ENCODE results near the gene PLVAP. TPM values are rescaled to one million over a fixed set of nuclear protein-coding genes. Genes with fewer than 3 reads are reported as not detected.

Gene PLVAP
- total RNA-seq, 1 experiment from 2014 or later: not detected

GRCh38 chr19:17419154-17419620 lies 42.0 kb upstream of the PLVAP start:
- Histone ChIP-seq H3K4me1 (peaks cover 8% of the 10 kb centered on the region; the same call in 1 of the 2 replicates), H3K4me3 (ENCODE audit: low read depth, low read length) (peak overlapping the region; percentile 49), H3K36me3 (ENCODE audit: control insufficient read depth, insufficient read depth, low read length) (no peaks in the 10 kb centered on the region), H3K27me3 (replicated peaks; ENCODE audit: control insufficient read depth, insufficient read depth, low read length) (no peaks in the 10 kb centered on the region), H3K9me3 (no peaks in the 10 kb centered on the region)
- no peak for DNase-seq
- peak overlapping the region; percentile 85 for H3K4me3 Mint-ChIP-seq (ENCODE audit: unreplicated experiment)
- no peak for TF ChIP-seq CTCF (IDR thresholded peaks at IDR 0.05; ENCODE audit: insufficient read depth in 1 of 2, low read depth in 1 of 2, low read length in 1 of 2, severe bottlenecking in 1 of 2, unreplicated experiment in 1 of 2)
- H3K27me3 Mint-ChIP-seq (ENCODE audit: insufficient read depth, unreplicated experiment): no peaks in the 10 kb centered on the region
- H3K9me3 Mint-ChIP-seq (ENCODE audit: unreplicated experiment): no peaks in the 10 kb centered on the region
- peaks cover 12% of the 10 kb centered on the region for H3K4me1 Mint-ChIP-seq (ENCODE audit: low read depth, unreplicated experiment)
- BruUV-seq (replicated peaks): TSS peak; percentile 80
- POLR2A ChIA-PET: interaction anchor here (0.5 to 1.5 kb wide), 7 partner anchors 10 to 874 kb away, joined by 3 to 15 read pairs (median 5); partner anchors contain the start of genes BST2, DDA1 and RPL18A
- intact Hi-C loops (cut with micrococcal nuclease; ENCODE audit: unreplicated experiment): no loop called here
- peak overlapping the region; percentile 89 for H3K27ac Mint-ChIP-seq (ENCODE audit: unreplicated experiment)
- H3K36me3 Mint-ChIP-seq (ENCODE audit: insufficient read depth, unreplicated experiment): peaks cover 14% of the 10 kb centered on the region
- CTCF ChIA-PET: interaction anchor here (0.6 to 1.4 kb wide), 8 partner anchors 10 to 347 kb away, joined by 3 to 6 read pairs (median 4); partner anchors contain the start of genes BST2 and DDA1

- no TSS peak for BruUV-seq (replicated peaks)
- Mint-ChIP-seq H3K9me3 (ENCODE audit: unreplicated experiment) (no peaks in the 10 kb centered on the region), H3K36me3 (ENCODE audit: insufficient read depth, unreplicated experiment) (peaks cover 14% of the 10 kb centered on the region), H3K4me1 (ENCODE audit: low read depth, unreplicated experiment) (peaks cover 12% of the 10 kb centered on the region), H3K27ac (ENCODE audit: unreplicated experiment) (peak overlapping the region; percentile 89), H3K4me3 (ENCODE audit: unreplicated experiment) (peak overlapping the region; percentile 85), H3K27me3 (ENCODE audit: insufficient read depth, unreplicated experiment) (no peaks in the 10 kb centered on the region)
- Histone ChIP-seq H3K36me3 (ENCODE audit: control insufficient read depth, insufficient read depth, low read length) (no peaks in the 10 kb centered on the region), H3K27me3 (replicated peaks; ENCODE audit: control insufficient read depth, insufficient read depth, low read length) (no peaks in the 10 kb centered on the region), H3K9me3 (no peaks in the 10 kb centered on the region), H3K4me3 (ENCODE audit: low read depth, low read length) (peak overlapping the region; percentile 49; the same call in 1 of the 2 replicates), H3K4me1 (peaks cover 8% of the 10 kb centered on the region; the same call in 1 of the 2 replicates)
- ChIA-PET CTCF (interaction anchor here (1.1 to 1.4 kb wide), 2 partner anchors 13 to 34 kb away, joined by 4 to 6 read pairs; partner anchors contain the start of gene BST2), POLR2A (interaction anchor here (0.6 to 1.5 kb wide), 2 partner anchors 12 to 30 kb away, joined by 3 to 4 read pairs; no protein-coding TSS in a partner anchor)
- DNase-seq: no peak
- intact Hi-C loops (cut with micrococcal nuclease; ENCODE audit: unreplicated experiment): no loop called here
- TF ChIP-seq CTCF (IDR thresholded peaks at IDR 0.05; ENCODE audit: insufficient read depth in 1 of 2, low read depth in 1 of 2, low read length in 1 of 2, severe bottlenecking in 1 of 2, unreplicated experiment in 1 of 2): no peak
Measured at GRCh38 chr19:17418710-17419109, 41.6 kb upstream of the PLVAP start.

GRCh38 chr19:17415121-17415520 lies 38.0 kb upstream of the PLVAP start:
- Mint-ChIP-seq H3K36me3 (ENCODE audit: insufficient read depth, unreplicated experiment) (peaks cover 5% of the 10 kb centered on the region), H3K4me3 (ENCODE audit: unreplicated experiment) (no peak overlapping the region), H3K27ac (ENCODE audit: unreplicated experiment) (no peak overlapping the region), H3K9me3 (ENCODE audit: unreplicated experiment) (no peaks in the 10 kb centered on the region), H3K4me1 (ENCODE audit: low read depth, unreplicated experiment) (peaks cover 12% of the 10 kb centered on the region), H3K27me3 (ENCODE audit: insufficient read depth, unreplicated experiment) (no peaks in the 10 kb centered on the region)
- intact Hi-C loops (cut with micrococcal nuclease; ENCODE audit: unreplicated experiment): no loop called here
- ChIA-PET POLR2A (no interaction called here), CTCF (no interaction called here)
- Histone ChIP-seq H3K4me3 (ENCODE audit: low read depth, low read length) (no peak overlapping the region), H3K27me3 (replicated peaks; ENCODE audit: control insufficient read depth, insufficient read depth, low read length) (no peaks in the 10 kb centered on the region), H3K36me3 (ENCODE audit: control insufficient read depth, insufficient read depth, low read length) (no peaks in the 10 kb centered on the region; the same call in 1 of the 2 replicates), H3K4me1 (peaks cover 3% of the 10 kb centered on the region; the same call in 1 of the 2 replicates), H3K9me3 (no peaks in the 10 kb centered on the region)
- no peak for DNase-seq
- BruUV-seq (replicated peaks): no TSS peak
- no peak for TF ChIP-seq CTCF (IDR thresholded peaks at IDR 0.05; ENCODE audit: insufficient read depth in 1 of 2, low read depth in 1 of 2, low read length in 1 of 2, severe bottlenecking in 1 of 2, unreplicated experiment in 1 of 2)

Data from Caco-2 (cell line).